ENCODE results near the gene GLE1.

DNA sequence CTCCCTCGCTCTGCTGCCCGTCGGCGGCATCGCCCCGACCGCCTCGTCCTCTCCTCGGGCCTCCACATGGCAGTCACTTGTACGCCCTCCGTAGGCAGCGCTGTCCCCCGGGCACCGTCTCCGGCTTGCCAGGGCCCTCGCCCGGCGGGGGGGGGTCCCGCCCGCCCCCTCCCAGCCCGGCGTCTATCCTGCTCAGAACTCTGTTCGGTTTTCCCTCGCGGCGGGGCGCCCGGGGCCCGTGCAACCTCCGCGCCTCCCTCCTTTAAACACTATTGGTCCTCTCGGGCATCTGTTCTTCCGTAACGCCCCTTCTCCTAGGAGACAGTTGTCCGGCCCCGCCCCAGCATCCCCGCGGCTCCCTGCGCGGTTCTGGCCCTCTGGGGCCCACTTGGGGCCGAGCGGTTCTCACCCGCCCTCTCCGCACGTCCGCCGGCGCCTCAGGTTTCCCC lies 47.9 kb upstream of the GLE1 start:
- TF ChIP-seq, protein P1, sequence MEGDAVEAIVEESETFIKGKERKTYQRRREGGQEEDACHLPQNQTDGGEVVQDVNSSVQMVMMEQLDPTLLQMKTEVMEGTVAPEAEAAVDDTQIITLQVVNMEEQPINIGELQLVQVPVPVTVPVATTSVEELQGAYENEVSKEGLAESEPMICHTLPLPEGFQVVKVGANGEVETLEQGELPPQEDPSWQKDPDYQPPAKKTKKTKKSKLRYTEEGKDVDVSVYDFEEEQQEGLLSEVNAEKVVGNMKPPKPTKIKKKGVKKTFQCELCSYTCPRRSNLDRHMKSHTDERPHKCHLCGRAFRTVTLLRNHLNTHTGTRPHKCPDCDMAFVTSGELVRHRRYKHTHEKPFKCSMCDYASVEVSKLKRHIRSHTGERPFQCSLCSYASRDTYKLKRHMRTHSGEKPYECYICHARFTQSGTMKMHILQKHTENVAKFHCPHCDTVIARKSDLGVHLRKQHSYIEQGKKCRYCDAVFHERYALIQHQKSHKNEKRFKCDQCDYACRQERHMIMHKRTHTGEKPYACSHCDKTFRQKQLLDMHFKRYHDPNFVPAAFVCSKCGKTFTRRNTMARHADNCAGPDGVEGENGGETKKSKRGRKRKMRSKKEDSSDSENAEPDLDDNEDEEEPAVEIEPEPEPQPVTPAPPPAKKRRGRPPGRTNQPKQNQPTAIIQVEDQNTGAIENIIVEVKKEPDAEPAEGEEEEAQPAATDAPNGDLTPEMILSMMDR (IDR thresholded peaks at IDR 0.05): no peak
- no peak for TF ChIP-seq EZH2 (IDR thresholded peaks at IDR 0.05; ENCODE audit: borderline replicate concordance, insufficient read depth, low read depth, low read length, poor library complexity, severe bottlenecking)

All from B cell (primary cell).